Neural cell (in vitro differentiated cells): Measurements from ENCODE around the gene SMPD3. TPM values are rescaled to one million over a fixed set of nuclear protein-coding genes. Genes with fewer than 3 reads are reported as not detected.

Source experiments
- H2AFZ ChIP-seq: fragments of 200-600, 300-800 bp; sonication (generic), shearing (Covaris generic); 2 replicates; pipeline ENCODE4 v1.6.0; 2014; ENCODE audit warnings: low read depth, mild to moderate bottlenecking, antibody characterized with exemption, low read length, moderate library complexity
- H3F3A ChIP-seq: fragments of 200-600 bp; shearing (Covaris generic); 2 replicates; pipeline ENCODE4 v1.6.1; 2016; ENCODE audit warnings: mild to moderate bottlenecking, moderate library complexity, mixed read lengths, antibody characterized with exemption, low read length; ENCODE audit not compliant: insufficient read depth, poor library complexity, severe bottlenecking
- H3K27ac ChIP-seq: fragments of 200-600, 300-800 bp; sonication (generic), shearing (Covaris generic); 2 replicates; pipeline ENCODE4 v1.5.1; 2014; ENCODE audit warnings: mild to moderate bottlenecking, low read length, moderate library complexity
- H3K27me3 ChIP-seq: fragments of 300-800, 200-600 bp; sonication (generic), shearing (Covaris generic); 2 replicates; pipeline ENCODE4 v1.6.0; 2014; ENCODE audit warnings: mild to moderate bottlenecking, low read depth, low read length, moderate library complexity; ENCODE audit not compliant: insufficient read depth
- H3K36me3 ChIP-seq: fragments of 300-800, 200-600 bp; sonication (generic), shearing (Covaris generic); 2 replicates; pipeline ENCODE4 v1.5.1; 2014; ENCODE audit warnings: mild to moderate bottlenecking, antibody characterized with exemption, low read length, moderate library complexity; ENCODE audit not compliant: insufficient read depth
- H3K4me2 ChIP-seq: fragments of 300-800, 200-600 bp; sonication (generic), shearing (Covaris generic); 2 replicates; pipeline ENCODE4 v1.6.0; 2014; ENCODE audit warnings: mild to moderate bottlenecking, low read length
- H3K4me3 ChIP-seq: fragments of 300-800, 200-600 bp; sonication (generic), shearing (Covaris generic); 2 replicates; pipeline ENCODE4 v1.5.1; 2014; ENCODE audit warnings: mild to moderate bottlenecking, low read length, moderate library complexity
- H3K79me2 ChIP-seq: fragments of 200-600 bp; shearing (Covaris generic); replicated peaks from 2 replicates; pipeline ENCODE4 v1.6.0; 2014; ENCODE audit warnings: mild to moderate bottlenecking, low read length, moderate library complexity; ENCODE audit not compliant: insufficient read depth
- H3K9ac ChIP-seq: fragments of 300-800, 200-600 bp; sonication (generic), shearing (Covaris generic); 2 replicates; pipeline ENCODE4 v1.6.1; 2016; ENCODE audit warnings: mild to moderate bottlenecking, low read length, mixed read lengths
- H3K9me2 ChIP-seq: fragments of 200-600 bp; shearing (Covaris generic); 2 replicates; pipeline ENCODE4 v1.6.1; 2016; ENCODE audit warnings: mild to moderate bottlenecking, low read length, mixed read lengths; ENCODE audit not compliant: insufficient read depth
- H3K9me3 ChIP-seq: fragments of 200-600, 300-800 bp; sonication (generic), shearing (Covaris generic); 2 replicates; pipeline ENCODE4 v1.6.1; 2016; ENCODE audit warnings: mild to moderate bottlenecking, mixed run types, low read length, moderate library complexity, mixed read lengths
- H4K20me1 ChIP-seq: fragments of 200-600 bp; shearing (Covaris generic); 2 replicates; pipeline ENCODE4 v1.6.1; 2016; ENCODE audit warnings: mild to moderate bottlenecking, mixed run types; ENCODE audit not compliant: insufficient read depth
- CTCF ChIP-seq: fragments of 450-650 bp; IDR thresholded peaks from 2 replicates; pipeline ENCODE4 v1.5.1; 2014; ENCODE audit warnings: antibody characterized with exemption, mild to moderate bottlenecking, moderate library complexity; ENCODE audit not compliant: poor library complexity, severe bottlenecking
- EP300 ChIP-seq: fragments of 450-650 bp; conservative IDR thresholded peaks from 2 replicates; pipeline ENCODE4 v1.6.1; 2014; ENCODE audit warnings: antibody characterized with exemption, mild to moderate bottlenecking, moderate library complexity; ENCODE audit not compliant: poor library complexity, severe bottlenecking
- EZH2 ChIP-seq: fragments of 200-600, 300-800 bp; shearing (Covaris generic), sonication (generic); IDR thresholded peaks from 2 replicates; pipeline ENCODE4 v1.6.1; 2014; ENCODE audit warnings: antibody characterized with exemption, low read length, borderline replicate concordance, mild to moderate bottlenecking; ENCODE audit not compliant: insufficient read depth, poor library complexity, severe bottlenecking
- MXI1 ChIP-seq: fragments of 450-650 bp; conservative IDR thresholded peaks from 2 replicates; pipeline ENCODE4 v1.6.1; 2014; ENCODE audit warnings: antibody characterized with exemption, mild to moderate bottlenecking; ENCODE audit not compliant: poor library complexity, severe bottlenecking
- POLR2AphosphoS5 ChIP-seq: IDR thresholded peaks from 2 replicates; pipeline ENCODE4 v1.6.1; 2012
- RAD21 ChIP-seq: fragments of 450-650 bp; conservative IDR thresholded peaks from 2 replicates; pipeline ENCODE4 v1.6.1; 2014; ENCODE audit warnings: antibody characterized with exemption, mild to moderate bottlenecking, moderate library complexity
- REST ChIP-seq: IDR thresholded peaks from 2 replicates; pipeline ENCODE4 v1.6.1; 2012; ENCODE audit warnings: borderline replicate concordance
- SMC3 ChIP-seq: fragments of 450-650 bp; conservative IDR thresholded peaks from 2 replicates; pipeline ENCODE4 v1.6.1; 2014; ENCODE audit warnings: antibody characterized with exemption, mild to moderate bottlenecking, moderate library complexity; ENCODE audit not compliant: poor library complexity
- TAF1 ChIP-seq: IDR thresholded peaks from 2 replicates; pipeline ENCODE4 v1.6.1; 2012; ENCODE audit warnings: low read depth
- polyA plus RNA-seq: library from polyadenylated mRNA; depleted of rRNA; stranded (reverse); fragments of >200 nt; gene quantifications from 2 replicates; pipeline ENCODE4 v1.2.3, GENCODE V29; 2014

The SMPD3 gene
- polyA plus RNA-seq, 1 donor from 2014 or later: 42.7 TPM

GRCh38 chr16:68335175-68335574, 113.1 kb downstream of the SMPD3 start:
- TF ChIP-seq RAD21 (no peak), REST (no peak), CTCF (no peak), SMC3 (no peak), TAF1 (no peak), POLR2AphosphoS5 (no peak), MXI1 (no peak), EP300 (no peak), EZH2 (no peak)
- no peaks in the 10 kb centered on the region for H3K36me3 ChIP-seq
- H3K9ac ChIP-seq: no peak overlapping the region

GRCh38 chr16:68332411-68333121, 115.7 kb downstream of the SMPD3 start:
- Histone ChIP-seq H3K27ac (no peak overlapping the region), H3F3A (no peaks in the 10 kb centered on the region), H3K9me2 (no peaks in the 10 kb centered on the region), H2AFZ (no peak overlapping the region), H4K20me1 (no peaks in the 10 kb centered on the region), H3K36me3 (no peaks in the 10 kb centered on the region), H3K9ac (no peak overlapping the region), H3K9me3 (no peaks in the 10 kb centered on the region), H3K4me3 (no peak overlapping the region), H3K27me3 (no peaks in the 10 kb centered on the region), H3K4me2 (no peak overlapping the region), H3K79me2 (no peaks in the 10 kb centered on the region)
- TF ChIP-seq CTCF: no peak
- no peak for TF ChIP-seq EP300
- TF ChIP-seq SMC3: no peak
- TF ChIP-seq REST: no peak
- no peak for TF ChIP-seq TAF1
- TF ChIP-seq POLR2AphosphoS5: no peak
- no peak for TF ChIP-seq EZH2
- no peak for TF ChIP-seq MXI1
- TF ChIP-seq RAD21: no peak

More at GRCh38 chr16:68335175-68335574, 113.1 kb downstream of the SMPD3 start:
- H3K4me3 ChIP-seq: no peak overlapping the region
- no peaks in the 10 kb centered on the region for H3K27me3 ChIP-seq
- H3K9me2 ChIP-seq: no peaks in the 10 kb centered on the region
- no peaks in the 10 kb centered on the region for H4K20me1 ChIP-seq
- no peak overlapping the region for H3K4me2 ChIP-seq
- no peak overlapping the region for H2AFZ ChIP-seq
- H3K79me2 ChIP-seq: no peaks in the 10 kb centered on the region
- H3F3A ChIP-seq: no peaks in the 10 kb centered on the region
- no peaks in the 10 kb centered on the region for H3K9me3 ChIP-seq
- H3K27ac ChIP-seq: no peak overlapping the region
